PFSK-1 (cell line): ENCODE results near the gene SUFU.

Experiments used
- POLR2AphosphoS5 ChIP-seq: IDR thresholded peaks from 2 replicates; pipeline ENCODE4 v1.6.1; 2012; ENCODE audit warnings: low read depth, mild to moderate bottlenecking, control low read depth, low read length, moderate library complexity
- SIN3A ChIP-seq: IDR thresholded peaks from 2 replicates; pipeline ENCODE4 v1.6.1; 2012; ENCODE audit warnings: mild to moderate bottlenecking, low read length, moderate library complexity, borderline replicate concordance; ENCODE audit not compliant: insufficient read depth
- TAF1 ChIP-seq: IDR thresholded peaks from 2 replicates; pipeline ENCODE4 v1.6.1; 2012; ENCODE audit warnings: low read length, control low read depth, borderline replicate concordance; ENCODE audit not compliant: insufficient read depth

GRCh38 chr10:102581401-102581800, 77.6 kb downstream of the SUFU start:
- TF ChIP-seq SIN3A (no peak), TAF1 (no peak), POLR2AphosphoS5 (no peak)
